ENCODE results near the gene EXTL2.
"Not testable (repeated sequence)": the region's sequence is repeated elsewhere in the genome, so short reads cannot be mapped to it uniquely, and the experiment has no call there.

Gene EXTL2

GRCh38 chr1:100851726-100852125 is 42.9 kb downstream of the EXTL2 start:
- no peak for DNase-seq

- no peak for DNase-seq
These were observed 47.1 kb downstream of the EXTL2 start for GRCh38 chr1:100847361-100848082.

- DNase-seq = not testable (repeated sequence)
These were observed 51.5 kb downstream of the EXTL2 start for GRCh38 chr1:100843160-100843559.

GRCh38 chr1:100835866-100836842 is 58.5 kb downstream of the EXTL2 start:
- no peak for DNase-seq

GRCh38 chr1:100834777-100835660 is 59.6 kb downstream of the EXTL2 start:
- no peak for DNase-seq

- DNase-seq = no peak
These were observed 61.8 kb downstream of the EXTL2 start for GRCh38 chr1:100832694-100833428.

- DNase-seq = not testable (repeated sequence)
These were observed 69.0 kb downstream of the EXTL2 start for GRCh38 chr1:100825666-100826065.
